KMS-11 (cell line): Measurements from ENCODE around the gene TIE1.

Experiments used
- H2AFZ ChIP-seq: fragments of 200-600 bp; sonication (generic); 2 replicates; pipeline ENCODE4 v1.6.1; 2016; ENCODE audit warnings: antibody characterized with exemption, mixed run types, low read depth
- H3K27ac ChIP-seq: fragments of 200-600 bp; sonication (generic); 2 replicates; pipeline ENCODE4 v1.6.1; 2016; ENCODE audit warnings: mild to moderate bottlenecking, mixed run types
- H3K27me3 ChIP-seq: fragments of 200-600 bp; sonication (generic); 2 replicates; pipeline ENCODE4 v1.6.1; 2017; ENCODE audit warnings: mild to moderate bottlenecking, low read depth, mixed run types, moderate library complexity; ENCODE audit not compliant: insufficient read depth
- H3K36me3 ChIP-seq: fragments of 200-600 bp; sonication (generic); 2 replicates; pipeline ENCODE4 v1.6.1; 2017; ENCODE audit warnings: mild to moderate bottlenecking, mixed run types; ENCODE audit not compliant: insufficient read depth
- H3K4me1 ChIP-seq: fragments of 200-600 bp; sonication (generic); 2 replicates; pipeline ENCODE4 v1.6.1; 2016; ENCODE audit warnings: mild to moderate bottlenecking, low read depth, mixed run types; ENCODE audit not compliant: poor library complexity, severe bottlenecking
- H3K4me2 ChIP-seq: fragments of 200-600 bp; sonication (generic); 2 replicates; pipeline ENCODE4 v1.7.0; 2016; ENCODE audit warnings: mild to moderate bottlenecking, mixed run types
- H3K4me3 ChIP-seq: fragments of 200-600 bp; sonication (generic); IDR thresholded peaks from 2 replicates; pipeline ENCODE4 v1.6.1; 2017; ENCODE audit warnings: low read depth, low read length, mixed read lengths; ENCODE audit not compliant: insufficient read depth
- H3K79me2 ChIP-seq: fragments of 200-600 bp; sonication (generic); 2 replicates; pipeline ENCODE4 v1.6.1; 2016; ENCODE audit warnings: low read depth, mixed run types; ENCODE audit not compliant: insufficient read depth
- H3K9ac ChIP-seq: fragments of 200-600 bp; sonication (generic); 2 replicates; pipeline ENCODE4 v1.6.1; 2016; ENCODE audit warnings: mild to moderate bottlenecking, mixed run types
- H4K20me1 ChIP-seq: fragments of 200-600 bp; sonication (generic); 2 replicates; pipeline ENCODE4 v1.6.1; 2016; ENCODE audit warnings: mild to moderate bottlenecking, mixed run types; ENCODE audit not compliant: insufficient read depth
- TF ChIP-seq, protein P1 (sequence below): fragments of 200-600 bp; sonication (generic); conservative IDR thresholded peaks from 2 replicates; pipeline ENCODE4 v1.6.1; 2017; ENCODE audit warnings: low read depth, mild to moderate bottlenecking, antibody characterized with exemption, low read length, moderate library complexity, mixed read lengths

Gene TIE1

DNA sequence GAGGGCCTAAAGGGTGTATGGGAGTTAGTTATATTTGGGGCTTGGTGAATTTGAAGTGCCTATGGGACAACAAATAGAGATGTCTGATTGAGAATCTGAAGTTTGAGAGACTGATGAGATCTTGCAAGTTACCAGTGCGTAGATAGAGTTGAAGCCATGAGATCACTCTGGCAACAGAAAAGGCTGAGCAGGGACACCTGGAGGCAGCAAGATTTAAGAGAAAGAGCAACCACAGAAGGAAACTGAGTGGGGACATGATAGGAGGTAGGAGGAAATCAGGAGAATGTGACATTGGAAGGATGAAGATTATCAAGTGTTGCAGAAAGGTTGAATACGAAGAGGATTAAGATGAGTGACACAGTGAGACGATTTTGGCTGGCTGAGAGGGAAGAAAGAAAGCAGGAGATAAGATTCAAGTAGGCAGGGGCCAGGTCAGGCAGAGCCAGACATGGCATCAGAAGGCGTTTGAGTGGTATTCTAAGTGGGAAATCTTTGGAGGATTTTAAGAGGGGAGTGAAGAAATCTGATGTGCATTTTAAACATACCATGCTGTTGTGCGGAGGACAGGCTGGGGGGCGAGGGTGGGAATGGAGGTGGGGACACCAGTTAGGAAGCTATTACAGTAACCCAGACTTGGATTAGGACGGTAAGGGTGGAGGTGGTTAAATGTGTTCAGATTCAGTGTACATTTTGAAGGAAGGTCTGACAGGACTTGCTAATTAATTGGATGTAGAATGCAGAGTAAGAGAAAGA lies 33.8 kb downstream of the TIE1 start:
- H4K20me1 ChIP-seq = no peaks in the 10 kb centered on the region
- H3K27me3 ChIP-seq = no peaks in the 10 kb centered on the region
- H3K79me2 ChIP-seq = no peaks in the 10 kb centered on the region
- H3K27ac ChIP-seq = no peak overlapping the region
- no peak overlapping the region for H3K4me3 ChIP-seq
- H3K36me3 ChIP-seq = no peaks in the 10 kb centered on the region
- no peak overlapping the region for H3K9ac ChIP-seq
- no peaks in the 10 kb centered on the region for H3K4me1 ChIP-seq
- H3K4me2 ChIP-seq = no peak overlapping the region
- H2AFZ ChIP-seq = no peak overlapping the region
- TF ChIP-seq, protein P1, sequence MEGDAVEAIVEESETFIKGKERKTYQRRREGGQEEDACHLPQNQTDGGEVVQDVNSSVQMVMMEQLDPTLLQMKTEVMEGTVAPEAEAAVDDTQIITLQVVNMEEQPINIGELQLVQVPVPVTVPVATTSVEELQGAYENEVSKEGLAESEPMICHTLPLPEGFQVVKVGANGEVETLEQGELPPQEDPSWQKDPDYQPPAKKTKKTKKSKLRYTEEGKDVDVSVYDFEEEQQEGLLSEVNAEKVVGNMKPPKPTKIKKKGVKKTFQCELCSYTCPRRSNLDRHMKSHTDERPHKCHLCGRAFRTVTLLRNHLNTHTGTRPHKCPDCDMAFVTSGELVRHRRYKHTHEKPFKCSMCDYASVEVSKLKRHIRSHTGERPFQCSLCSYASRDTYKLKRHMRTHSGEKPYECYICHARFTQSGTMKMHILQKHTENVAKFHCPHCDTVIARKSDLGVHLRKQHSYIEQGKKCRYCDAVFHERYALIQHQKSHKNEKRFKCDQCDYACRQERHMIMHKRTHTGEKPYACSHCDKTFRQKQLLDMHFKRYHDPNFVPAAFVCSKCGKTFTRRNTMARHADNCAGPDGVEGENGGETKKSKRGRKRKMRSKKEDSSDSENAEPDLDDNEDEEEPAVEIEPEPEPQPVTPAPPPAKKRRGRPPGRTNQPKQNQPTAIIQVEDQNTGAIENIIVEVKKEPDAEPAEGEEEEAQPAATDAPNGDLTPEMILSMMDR = no peak

DNA sequence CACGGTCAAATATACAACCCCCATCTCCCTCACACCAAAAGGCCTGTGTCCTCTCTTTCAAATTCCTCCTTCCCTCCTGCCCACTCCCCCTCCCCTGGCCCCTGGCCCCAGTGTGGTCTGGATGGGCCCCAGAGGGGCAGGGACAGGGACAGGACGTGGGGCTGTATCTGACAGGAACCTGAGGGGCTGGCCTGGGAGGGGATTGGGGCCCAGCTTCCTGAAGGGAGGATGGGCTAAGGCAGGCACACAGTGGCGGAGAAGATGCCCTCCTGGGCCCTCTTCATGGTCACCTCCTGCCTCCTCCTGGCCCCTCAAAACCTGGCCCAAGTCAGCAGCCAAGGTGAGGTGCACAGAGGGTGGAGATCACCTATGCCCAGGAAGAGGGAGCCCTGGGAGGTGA lies 36.8 kb downstream of the TIE1 start, which contains the start of gene MPL:
TSS of gene MPL (plus strand) at position 231 of the 400 bp plus-strand sequence. CDS start at position 262, 31 bp downstream.
- no peaks in the 10 kb centered on the region for H4K20me1 ChIP-seq
- H3K27ac ChIP-seq = no peak within 1 kb of the TSS
- no peak within 1 kb of the TSS for H3K4me3 ChIP-seq
- H3K27me3 ChIP-seq = no peaks in the 10 kb centered on the region
- no peak within 1 kb of the TSS for H3K9ac ChIP-seq
- H3K4me1 ChIP-seq = no peaks in the 10 kb centered on the region
- H3K36me3 ChIP-seq = no peaks in the 10 kb centered on the region
- no peaks in the 10 kb centered on the region for H3K79me2 ChIP-seq
- no peak within 1 kb of the TSS for H2AFZ ChIP-seq
- TF ChIP-seq, protein P1 = no peak
- no peak within 1 kb of the TSS for H3K4me2 ChIP-seq

DNA sequence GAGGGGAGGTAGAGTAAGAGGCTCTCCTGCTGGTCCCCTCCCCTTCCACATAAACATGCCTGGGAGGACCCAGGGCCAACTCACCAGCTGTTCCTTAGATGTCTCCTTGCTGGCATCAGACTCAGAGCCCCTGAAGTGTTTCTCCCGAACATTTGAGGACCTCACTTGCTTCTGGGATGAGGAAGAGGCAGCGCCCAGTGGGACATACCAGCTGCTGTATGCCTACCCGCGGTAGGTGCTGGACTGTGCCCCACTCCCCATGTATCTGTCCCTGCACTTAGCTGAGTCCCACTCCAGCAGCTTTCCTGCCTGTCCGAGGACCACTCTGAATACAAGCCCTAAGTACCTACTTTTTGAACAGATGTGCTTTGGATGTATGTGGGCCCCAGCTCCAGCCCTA lies 37.2 kb downstream of the TIE1 start:
- Histone ChIP-seq H3K4me3 (no peak overlapping the region), H3K27me3 (no peaks in the 10 kb centered on the region), H2AFZ (no peak overlapping the region), H3K27ac (no peak overlapping the region), H3K4me1 (no peaks in the 10 kb centered on the region), H3K9ac (no peak overlapping the region), H4K20me1 (no peaks in the 10 kb centered on the region), H3K4me2 (no peak overlapping the region), H3K79me2 (no peaks in the 10 kb centered on the region), H3K36me3 (no peaks in the 10 kb centered on the region)
- TF ChIP-seq, protein P1 = no peak

DNA sequence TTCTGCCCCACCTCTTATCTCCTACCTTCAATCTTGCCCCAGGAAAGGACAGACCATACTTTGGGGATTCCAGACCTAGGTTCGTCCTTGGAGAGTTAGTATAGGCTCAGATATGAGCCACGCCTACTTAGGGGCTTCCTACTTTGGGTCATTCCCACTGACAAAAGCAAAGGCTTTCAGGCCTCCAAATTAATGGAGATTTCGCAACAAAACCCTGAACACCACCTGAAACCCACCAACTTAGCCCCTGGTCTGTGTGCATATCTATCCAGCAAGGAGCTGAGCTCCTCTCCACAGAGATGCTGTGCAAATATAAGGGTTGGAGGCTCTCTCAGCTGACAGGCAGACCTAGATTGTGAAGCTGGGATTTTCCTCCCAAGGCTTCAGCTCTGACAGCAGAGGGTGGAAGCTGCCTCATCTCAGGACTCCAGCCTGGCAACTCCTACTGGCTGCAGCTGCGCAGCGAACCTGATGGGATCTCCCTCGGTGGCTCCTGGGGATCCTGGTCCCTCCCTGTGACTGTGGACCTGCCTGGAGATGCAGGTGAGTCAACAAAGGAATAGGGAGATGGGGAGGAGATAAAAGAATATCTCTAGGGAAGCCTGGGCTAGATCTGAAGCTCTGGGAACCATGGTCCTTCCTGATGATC lies 38.9 kb downstream of the TIE1 start:
- H4K20me1 ChIP-seq = no peaks in the 10 kb centered on the region
- H2AFZ ChIP-seq = no peak overlapping the region
- H3K4me2 ChIP-seq = no peak overlapping the region
- H3K27me3 ChIP-seq = no peaks in the 10 kb centered on the region
- no peak overlapping the region for H3K9ac ChIP-seq
- H3K4me3 ChIP-seq = no peak overlapping the region
- H3K27ac ChIP-seq = no peak overlapping the region
- H3K36me3 ChIP-seq = no peaks in the 10 kb centered on the region
- no peaks in the 10 kb centered on the region for H3K4me1 ChIP-seq
- H3K79me2 ChIP-seq = no peaks in the 10 kb centered on the region
- TF ChIP-seq, protein P1 = no peak
